WTC11 (cell line): Measurements from ENCODE around the gene NEURL4. TPM values are rescaled to one million over a fixed set of nuclear protein-coding genes. Genes with fewer than 3 reads are reported as not detected.

Experiments used
- AFF4 ChIP-seq: sonication (generic); formaldehyde crosslinking; IDR thresholded peaks from 2 replicates; pipeline ENCODE4 v1.8.1; 2023; ENCODE audit warnings: mild to moderate bottlenecking, missing genetic modification reagents, borderline replicate concordance
- CBFB ChIP-seq: sonication (generic); formaldehyde crosslinking; IDR thresholded peaks from 2 replicates; pipeline ENCODE4 v1.8.1; 2022; ENCODE audit warnings: mild to moderate bottlenecking, low read depth, missing genetic modification reagents
- CREM ChIP-seq: sonication (generic); formaldehyde crosslinking; IDR thresholded peaks from 2 replicates; pipeline ENCODE4 v1.8.1; 2022; ENCODE audit warnings: mild to moderate bottlenecking, missing genetic modification reagents, moderate library complexity
- EMX1 ChIP-seq: fragments of 250-450 bp; sonication (Bioruptor Pico); IDR thresholded peaks from 2 replicates; pipeline ENCODE4 v1.8.0; 2021; ENCODE audit warnings: mild to moderate bottlenecking
- FOXJ3 ChIP-seq: sonication (generic); formaldehyde crosslinking; IDR thresholded peaks from 2 replicates; pipeline ENCODE4 v1.9.0; 2021; ENCODE audit warnings: missing genetic modification reagents, mild to moderate bottlenecking, borderline replicate concordance
- JAZF1 ChIP-seq: fragments of 250-450 bp; sonication (Bioruptor Pico); IDR thresholded peaks from 2 replicates; pipeline ENCODE4 v1.9.0; 2021; ENCODE audit warnings: moderate library complexity, mild to moderate bottlenecking, inconsistent platforms
- JUN ChIP-seq: sonication (generic); formaldehyde crosslinking; IDR thresholded peaks from 2 replicates; pipeline ENCODE4 v1.8.0; 2023; ENCODE audit warnings: mild to moderate bottlenecking, missing genetic modification reagents
- KAT7 ChIP-seq: sonication (generic); formaldehyde crosslinking; IDR thresholded peaks from 2 replicates; pipeline ENCODE4 v1.8.1; 2023; ENCODE audit warnings: missing genetic modification reagents, mild to moderate bottlenecking, borderline replicate concordance
- MAX ChIP-seq: sonication (generic); formaldehyde crosslinking; IDR thresholded peaks from 2 replicates; pipeline ENCODE4 v1.8.0; 2022; ENCODE audit warnings: mild to moderate bottlenecking, missing genetic modification reagents
- MXD4 ChIP-seq: fragments of 250-450 bp; sonication (Bioruptor Pico); IDR thresholded peaks from 2 replicates; pipeline ENCODE4 v1.8.0; 2021; ENCODE audit warnings: mild to moderate bottlenecking, moderate library complexity, borderline replicate concordance
- MYBL2 ChIP-seq: sonication (generic); formaldehyde crosslinking; IDR thresholded peaks from 2 replicates; pipeline ENCODE4 v1.8.1; 2023; ENCODE audit warnings: mild to moderate bottlenecking, moderate library complexity, missing genetic modification reagents
- NFE2L1 ChIP-seq: sonication (generic); formaldehyde crosslinking; IDR thresholded peaks from 2 replicates; pipeline ENCODE4 v1.8.1; 2023; ENCODE audit warnings: missing genetic modification reagents
- NR1H2 ChIP-seq: sonication (generic); formaldehyde crosslinking; IDR thresholded peaks from 2 replicates; pipeline ENCODE4 v1.9.0; 2021; ENCODE audit warnings: mild to moderate bottlenecking, moderate library complexity, missing genetic modification reagents
- RORB ChIP-seq: fragments of 250-450 bp; sonication (Bioruptor Pico); IDR thresholded peaks from 2 replicates; pipeline ENCODE4 v1.9.0; 2021; ENCODE audit warnings: mild to moderate bottlenecking
- TEAD1 ChIP-seq: sonication (generic); formaldehyde crosslinking; IDR thresholded peaks from 2 replicates; pipeline ENCODE4 v1.8.0; 2022; ENCODE audit warnings: mild to moderate bottlenecking, missing genetic modification reagents
- ZBTB21 ChIP-seq: sonication (generic); formaldehyde crosslinking; IDR thresholded peaks from 2 replicates; pipeline ENCODE4 v1.8.1; 2023; ENCODE audit warnings: mild to moderate bottlenecking, missing genetic modification reagents, borderline replicate concordance
- ZMAT4 ChIP-seq: fragments of 250-450 bp; sonication (Bioruptor Pico); IDR thresholded peaks from 2 replicates; pipeline ENCODE4 v1.9.0; 2021; ENCODE audit warnings: mild to moderate bottlenecking
- ZNF138 ChIP-seq: sonication (generic); formaldehyde crosslinking; conservative IDR thresholded peaks from 2 replicates; pipeline ENCODE4 v1.8.1; 2022; ENCODE audit warnings: mild to moderate bottlenecking, moderate library complexity, missing genetic modification reagents
- ZNF232 ChIP-seq: sonication (generic); formaldehyde crosslinking; IDR thresholded peaks from 2 replicates; pipeline ENCODE4 v1.8.0; 2022; ENCODE audit warnings: mild to moderate bottlenecking, missing genetic modification reagents
- ZNF416 ChIP-seq: fragments of 250-450 bp; sonication (Bioruptor Pico); IDR thresholded peaks from 2 replicates; pipeline ENCODE4 v1.9.0; 2021; ENCODE audit warnings: mild to moderate bottlenecking, inconsistent platforms
- ZNF671 ChIP-seq: fragments of 250-450 bp; sonication (Bioruptor Pico); IDR thresholded peaks from 2 replicates; pipeline ENCODE4 v1.8.0; 2021; ENCODE audit warnings: mild to moderate bottlenecking
- total RNA-seq: library from RNA; stranded (reverse); gene quantifications from 3 replicates; pipeline ENCODE4 v1.2.3, GENCODE V29; 2021
- TF ChIP-seq, protein P1 (sequence below): sonication (generic); formaldehyde crosslinking; IDR thresholded peaks from 2 replicates; pipeline ENCODE4 v1.8.0; 2023; ENCODE audit warnings: missing genetic modification reagents
- TF ChIP-seq, protein P2 (sequence below): sonication (generic); formaldehyde crosslinking; IDR thresholded peaks from 2 replicates; pipeline ENCODE4 v1.8.0; 2023; ENCODE audit warnings: mild to moderate bottlenecking, missing genetic modification reagents
- TF ChIP-seq, protein P3 (sequence below): fragments of 250-450 bp; sonication (Bioruptor Pico); IDR thresholded peaks from 2 replicates; pipeline ENCODE4 v1.9.0; 2021; ENCODE audit warnings: moderate library complexity, mild to moderate bottlenecking, inconsistent platforms, borderline replicate concordance
- TF ChIP-seq, protein P4 (sequence below): fragments of 200-600 bp; IDR thresholded peaks from 2 replicates; pipeline ENCODE4 v1.8.0; 2022; ENCODE audit warnings: antibody characterized with exemption
- TF ChIP-seq, protein P5 (sequence below): sonication (generic); formaldehyde crosslinking; IDR thresholded peaks from 2 replicates; pipeline ENCODE4 v1.8.1; 2023; ENCODE audit warnings: mild to moderate bottlenecking, missing genetic modification reagents, moderate library complexity
- TF ChIP-seq, protein P6 (sequence below): sonication (generic); formaldehyde crosslinking; IDR thresholded peaks from 2 replicates; pipeline ENCODE4 v1.8.0; 2022; ENCODE audit warnings: mild to moderate bottlenecking, missing genetic modification reagents

NEURL4 gene
- total RNA-seq, 1 experiment from 2014 or later = 64.4 TPM

GRCh38 chr17:7307686-7308624, 21.2 kb downstream of the NEURL4 start (continued):
- TF ChIP-seq CREM (CRISPR knock-in tag) = no peak
- TF ChIP-seq MAX (CRISPR knock-in tag) = peak; percentile 94
- TF ChIP-seq AFF4 (CRISPR knock-in tag) = no peak
- TF ChIP-seq, protein P1, sequence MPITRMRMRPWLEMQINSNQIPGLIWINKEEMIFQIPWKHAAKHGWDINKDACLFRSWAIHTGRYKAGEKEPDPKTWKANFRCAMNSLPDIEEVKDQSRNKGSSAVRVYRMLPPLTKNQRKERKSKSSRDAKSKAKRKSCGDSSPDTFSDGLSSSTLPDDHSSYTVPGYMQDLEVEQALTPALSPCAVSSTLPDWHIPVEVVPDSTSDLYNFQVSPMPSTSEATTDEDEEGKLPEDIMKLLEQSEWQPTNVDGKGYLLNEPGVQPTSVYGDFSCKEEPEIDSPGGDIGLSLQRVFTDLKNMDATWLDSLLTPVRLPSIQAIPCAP (CRISPR knock-in tag) = no peak
- no peak for TF ChIP-seq ZNF232
- no peak for TF ChIP-seq ZNF138 (CRISPR knock-in tag)
- peak; percentile 96; the same call in 1 of the 2 replicates for TF ChIP-seq KAT7
- TF ChIP-seq ZNF416 (CRISPR knock-in tag) = 0 out of 2 replicates have a peak, but pooled peaks have one; percentile 41
- TF ChIP-seq, protein P2, sequence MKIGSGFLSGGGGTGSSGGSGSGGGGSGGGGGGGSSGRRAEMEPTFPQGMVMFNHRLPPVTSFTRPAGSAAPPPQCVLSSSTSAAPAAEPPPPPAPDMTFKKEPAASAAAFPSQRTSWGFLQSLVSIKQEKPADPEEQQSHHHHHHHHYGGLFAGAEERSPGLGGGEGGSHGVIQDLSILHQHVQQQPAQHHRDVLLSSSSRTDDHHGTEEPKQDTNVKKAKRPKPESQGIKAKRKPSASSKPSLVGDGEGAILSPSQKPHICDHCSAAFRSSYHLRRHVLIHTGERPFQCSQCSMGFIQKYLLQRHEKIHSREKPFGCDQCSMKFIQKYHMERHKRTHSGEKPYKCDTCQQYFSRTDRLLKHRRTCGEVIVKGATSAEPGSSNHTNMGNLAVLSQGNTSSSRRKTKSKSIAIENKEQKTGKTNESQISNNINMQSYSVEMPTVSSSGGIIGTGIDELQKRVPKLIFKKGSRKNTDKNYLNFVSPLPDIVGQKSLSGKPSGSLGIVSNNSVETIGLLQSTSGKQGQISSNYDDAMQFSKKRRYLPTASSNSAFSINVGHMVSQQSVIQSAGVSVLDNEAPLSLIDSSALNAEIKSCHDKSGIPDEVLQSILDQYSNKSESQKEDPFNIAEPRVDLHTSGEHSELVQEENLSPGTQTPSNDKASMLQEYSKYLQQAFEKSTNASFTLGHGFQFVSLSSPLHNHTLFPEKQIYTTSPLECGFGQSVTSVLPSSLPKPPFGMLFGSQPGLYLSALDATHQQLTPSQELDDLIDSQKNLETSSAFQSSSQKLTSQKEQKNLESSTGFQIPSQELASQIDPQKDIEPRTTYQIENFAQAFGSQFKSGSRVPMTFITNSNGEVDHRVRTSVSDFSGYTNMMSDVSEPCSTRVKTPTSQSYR (CRISPR knock-in tag) = peak; percentile 80; the same call in 1 of the 2 replicates
- TF ChIP-seq NR1H2 (CRISPR knock-in tag) = no peak
- TF ChIP-seq NFE2L1 (CRISPR knock-in tag) = no peak
- TF ChIP-seq, protein P3, sequence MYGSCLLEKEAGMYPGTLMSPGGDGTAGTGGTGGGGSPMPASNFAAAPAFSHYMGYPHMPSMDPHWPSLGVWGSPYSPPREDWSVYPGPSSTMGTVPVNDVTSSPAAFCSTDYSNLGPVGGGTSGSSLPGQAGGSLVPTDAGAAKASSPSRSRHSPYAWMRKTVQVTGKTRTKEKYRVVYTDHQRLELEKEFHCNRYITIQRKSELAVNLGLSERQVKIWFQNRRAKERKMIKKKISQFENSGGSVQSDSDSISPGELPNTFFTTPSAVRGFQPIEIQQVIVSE = no peak
- TF ChIP-seq MXD4 (CRISPR knock-in tag) = no peak
- TF ChIP-seq, protein P4, sequence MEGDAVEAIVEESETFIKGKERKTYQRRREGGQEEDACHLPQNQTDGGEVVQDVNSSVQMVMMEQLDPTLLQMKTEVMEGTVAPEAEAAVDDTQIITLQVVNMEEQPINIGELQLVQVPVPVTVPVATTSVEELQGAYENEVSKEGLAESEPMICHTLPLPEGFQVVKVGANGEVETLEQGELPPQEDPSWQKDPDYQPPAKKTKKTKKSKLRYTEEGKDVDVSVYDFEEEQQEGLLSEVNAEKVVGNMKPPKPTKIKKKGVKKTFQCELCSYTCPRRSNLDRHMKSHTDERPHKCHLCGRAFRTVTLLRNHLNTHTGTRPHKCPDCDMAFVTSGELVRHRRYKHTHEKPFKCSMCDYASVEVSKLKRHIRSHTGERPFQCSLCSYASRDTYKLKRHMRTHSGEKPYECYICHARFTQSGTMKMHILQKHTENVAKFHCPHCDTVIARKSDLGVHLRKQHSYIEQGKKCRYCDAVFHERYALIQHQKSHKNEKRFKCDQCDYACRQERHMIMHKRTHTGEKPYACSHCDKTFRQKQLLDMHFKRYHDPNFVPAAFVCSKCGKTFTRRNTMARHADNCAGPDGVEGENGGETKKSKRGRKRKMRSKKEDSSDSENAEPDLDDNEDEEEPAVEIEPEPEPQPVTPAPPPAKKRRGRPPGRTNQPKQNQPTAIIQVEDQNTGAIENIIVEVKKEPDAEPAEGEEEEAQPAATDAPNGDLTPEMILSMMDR = no peak
- no peak; the same call in 1 of the 2 replicates for TF ChIP-seq JUN (CRISPR knock-in tag)
- TF ChIP-seq ZMAT4 = no peak
- TF ChIP-seq, protein P5, sequence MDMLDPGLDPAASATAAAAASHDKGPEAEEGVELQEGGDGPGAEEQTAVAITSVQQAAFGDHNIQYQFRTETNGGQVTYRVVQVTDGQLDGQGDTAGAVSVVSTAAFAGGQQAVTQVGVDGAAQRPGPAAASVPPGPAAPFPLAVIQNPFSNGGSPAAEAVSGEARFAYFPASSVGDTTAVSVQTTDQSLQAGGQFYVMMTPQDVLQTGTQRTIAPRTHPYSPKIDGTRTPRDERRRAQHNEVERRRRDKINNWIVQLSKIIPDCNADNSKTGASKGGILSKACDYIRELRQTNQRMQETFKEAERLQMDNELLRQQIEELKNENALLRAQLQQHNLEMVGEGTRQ = peak; percentile 59
- TF ChIP-seq, protein P6, sequence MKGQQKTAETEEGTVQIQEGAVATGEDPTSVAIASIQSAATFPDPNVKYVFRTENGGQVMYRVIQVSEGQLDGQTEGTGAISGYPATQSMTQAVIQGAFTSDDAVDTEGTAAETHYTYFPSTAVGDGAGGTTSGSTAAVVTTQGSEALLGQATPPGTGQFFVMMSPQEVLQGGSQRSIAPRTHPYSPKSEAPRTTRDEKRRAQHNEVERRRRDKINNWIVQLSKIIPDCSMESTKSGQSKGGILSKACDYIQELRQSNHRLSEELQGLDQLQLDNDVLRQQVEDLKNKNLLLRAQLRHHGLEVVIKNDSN (CRISPR knock-in tag) = no peak; the same call in none of the 2 replicates
- TF ChIP-seq ZBTB21 (CRISPR knock-in tag) = no peak
- TF ChIP-seq JAZF1 (CRISPR knock-in tag) = no peak
- 0 out of 2 replicates have a peak, but pooled peaks have one; percentile 39 for TF ChIP-seq TEAD1 (CRISPR knock-in tag)
- no peak for TF ChIP-seq MYBL2
- no peak for TF ChIP-seq ZNF671 (CRISPR knock-in tag)
- TF ChIP-seq EMX1 (CRISPR knock-in tag) = no peak; the same call in 1 of the 2 replicates
- no peak for TF ChIP-seq RORB
- no peak for TF ChIP-seq CBFB (CRISPR knock-in tag)
- no peak for TF ChIP-seq FOXJ3 (CRISPR knock-in tag)
